HL-60 (cell line): Measurements from ENCODE around the gene ANKRD44.

ENCODE experiments used
- DNase-seq, 2 experiments: peaks; one replicate each; pipeline ENCODE4 v3.0.0-alpha.2; 2010 to 2020; ENCODE audit warnings: low read depth in 1 of 2, low spot score in 1 of 2
- H3K27ac ChIP-seq: fragments of 250-450 bp; sonication (Bioruptor Pico); replicated peaks from 2 replicates; pipeline ENCODE4 v1.5.1; 2020; ENCODE audit warnings: mild to moderate bottlenecking, moderate library complexity
- H3K27me3 ChIP-seq: fragments of 250-450 bp; sonication (Bioruptor Pico); 2 replicates; pipeline ENCODE4 v1.5.1; 2021; ENCODE audit warnings: mild to moderate bottlenecking, moderate library complexity; ENCODE audit not compliant: insufficient read depth, poor library complexity, severe bottlenecking
- H3K4me3 ChIP-seq: replicated peaks from 2 replicates; pipeline ENCODE4 v1.5.1; 2011; ENCODE audit warnings: mild to moderate bottlenecking, control low read depth, low read length; ENCODE audit not compliant: insufficient read depth
- GABPA ChIP-seq: IDR thresholded peaks from 2 replicates; pipeline ENCODE4 v1.6.1; 2012; ENCODE audit warnings: low read depth
- POLR2AphosphoS5 ChIP-seq: IDR thresholded peaks from 2 replicates; pipeline ENCODE4 v1.6.1; 2012; ENCODE audit warnings: low read depth
- SPI1 ChIP-seq: IDR thresholded peaks from 2 replicates; pipeline ENCODE4 v1.6.1; 2012; ENCODE audit warnings: low read depth, mild to moderate bottlenecking, borderline replicate concordance
- TF ChIP-seq, protein P1 (sequence below): IDR thresholded peaks from one replicate; pipeline ENCODE4 v1.5.1; 2011; ENCODE audit warnings: low read length, control low read depth, inconsistent platforms; ENCODE audit not compliant: insufficient read depth
- TF ChIP-seq, protein P2 (sequence below): IDR thresholded peaks from 2 replicates; pipeline ENCODE4 v1.6.1; 2012; ENCODE audit warnings: low read depth; ENCODE audit not compliant: insufficient replicate concordance

Gene ANKRD44

DNA sequence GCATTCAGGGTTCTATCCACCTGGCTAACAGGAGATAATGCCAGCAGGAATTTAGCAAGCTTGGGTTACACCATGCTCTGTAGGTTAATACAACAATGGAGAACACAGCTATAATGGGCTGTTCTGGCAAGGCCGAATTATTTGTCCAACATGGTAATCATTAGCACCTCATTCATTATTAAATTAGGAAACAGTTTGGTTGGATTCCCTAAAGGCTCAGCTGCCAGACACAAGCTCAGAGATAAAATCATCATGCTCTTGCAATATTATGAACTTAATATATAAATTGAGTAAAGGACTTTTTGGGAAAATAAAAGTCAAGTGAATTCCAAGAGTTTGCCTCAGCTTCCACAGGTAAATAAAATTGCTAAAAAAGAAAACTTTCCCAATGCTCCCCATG lies 166.4 kb downstream of the ANKRD44 start:
- H3K27ac ChIP-seq, result no peak overlapping the region
- H3K27me3 ChIP-seq, result no peaks in the 10 kb centered on the region
- no peak for DNase-seq
- no peak overlapping the region for H3K4me3 ChIP-seq
- TF ChIP-seq, protein P1, sequence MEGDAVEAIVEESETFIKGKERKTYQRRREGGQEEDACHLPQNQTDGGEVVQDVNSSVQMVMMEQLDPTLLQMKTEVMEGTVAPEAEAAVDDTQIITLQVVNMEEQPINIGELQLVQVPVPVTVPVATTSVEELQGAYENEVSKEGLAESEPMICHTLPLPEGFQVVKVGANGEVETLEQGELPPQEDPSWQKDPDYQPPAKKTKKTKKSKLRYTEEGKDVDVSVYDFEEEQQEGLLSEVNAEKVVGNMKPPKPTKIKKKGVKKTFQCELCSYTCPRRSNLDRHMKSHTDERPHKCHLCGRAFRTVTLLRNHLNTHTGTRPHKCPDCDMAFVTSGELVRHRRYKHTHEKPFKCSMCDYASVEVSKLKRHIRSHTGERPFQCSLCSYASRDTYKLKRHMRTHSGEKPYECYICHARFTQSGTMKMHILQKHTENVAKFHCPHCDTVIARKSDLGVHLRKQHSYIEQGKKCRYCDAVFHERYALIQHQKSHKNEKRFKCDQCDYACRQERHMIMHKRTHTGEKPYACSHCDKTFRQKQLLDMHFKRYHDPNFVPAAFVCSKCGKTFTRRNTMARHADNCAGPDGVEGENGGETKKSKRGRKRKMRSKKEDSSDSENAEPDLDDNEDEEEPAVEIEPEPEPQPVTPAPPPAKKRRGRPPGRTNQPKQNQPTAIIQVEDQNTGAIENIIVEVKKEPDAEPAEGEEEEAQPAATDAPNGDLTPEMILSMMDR, result no peak
- TF ChIP-seq GABPA (no peak), POLR2AphosphoS5 (no peak), SPI1 (no peak)
- TF ChIP-seq, protein P2, sequence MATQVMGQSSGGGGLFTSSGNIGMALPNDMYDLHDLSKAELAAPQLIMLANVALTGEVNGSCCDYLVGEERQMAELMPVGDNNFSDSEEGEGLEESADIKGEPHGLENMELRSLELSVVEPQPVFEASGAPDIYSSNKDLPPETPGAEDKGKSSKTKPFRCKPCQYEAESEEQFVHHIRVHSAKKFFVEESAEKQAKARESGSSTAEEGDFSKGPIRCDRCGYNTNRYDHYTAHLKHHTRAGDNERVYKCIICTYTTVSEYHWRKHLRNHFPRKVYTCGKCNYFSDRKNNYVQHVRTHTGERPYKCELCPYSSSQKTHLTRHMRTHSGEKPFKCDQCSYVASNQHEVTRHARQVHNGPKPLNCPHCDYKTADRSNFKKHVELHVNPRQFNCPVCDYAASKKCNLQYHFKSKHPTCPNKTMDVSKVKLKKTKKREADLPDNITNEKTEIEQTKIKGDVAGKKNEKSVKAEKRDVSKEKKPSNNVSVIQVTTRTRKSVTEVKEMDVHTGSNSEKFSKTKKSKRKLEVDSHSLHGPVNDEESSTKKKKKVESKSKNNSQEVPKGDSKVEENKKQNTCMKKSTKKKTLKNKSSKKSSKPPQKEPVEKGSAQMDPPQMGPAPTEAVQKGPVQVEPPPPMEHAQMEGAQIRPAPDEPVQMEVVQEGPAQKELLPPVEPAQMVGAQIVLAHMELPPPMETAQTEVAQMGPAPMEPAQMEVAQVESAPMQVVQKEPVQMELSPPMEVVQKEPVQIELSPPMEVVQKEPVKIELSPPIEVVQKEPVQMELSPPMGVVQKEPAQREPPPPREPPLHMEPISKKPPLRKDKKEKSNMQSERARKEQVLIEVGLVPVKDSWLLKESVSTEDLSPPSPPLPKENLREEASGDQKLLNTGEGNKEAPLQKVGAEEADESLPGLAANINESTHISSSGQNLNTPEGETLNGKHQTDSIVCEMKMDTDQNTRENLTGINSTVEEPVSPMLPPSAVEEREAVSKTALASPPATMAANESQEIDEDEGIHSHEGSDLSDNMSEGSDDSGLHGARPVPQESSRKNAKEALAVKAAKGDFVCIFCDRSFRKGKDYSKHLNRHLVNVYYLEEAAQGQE, result no peak

DNA sequence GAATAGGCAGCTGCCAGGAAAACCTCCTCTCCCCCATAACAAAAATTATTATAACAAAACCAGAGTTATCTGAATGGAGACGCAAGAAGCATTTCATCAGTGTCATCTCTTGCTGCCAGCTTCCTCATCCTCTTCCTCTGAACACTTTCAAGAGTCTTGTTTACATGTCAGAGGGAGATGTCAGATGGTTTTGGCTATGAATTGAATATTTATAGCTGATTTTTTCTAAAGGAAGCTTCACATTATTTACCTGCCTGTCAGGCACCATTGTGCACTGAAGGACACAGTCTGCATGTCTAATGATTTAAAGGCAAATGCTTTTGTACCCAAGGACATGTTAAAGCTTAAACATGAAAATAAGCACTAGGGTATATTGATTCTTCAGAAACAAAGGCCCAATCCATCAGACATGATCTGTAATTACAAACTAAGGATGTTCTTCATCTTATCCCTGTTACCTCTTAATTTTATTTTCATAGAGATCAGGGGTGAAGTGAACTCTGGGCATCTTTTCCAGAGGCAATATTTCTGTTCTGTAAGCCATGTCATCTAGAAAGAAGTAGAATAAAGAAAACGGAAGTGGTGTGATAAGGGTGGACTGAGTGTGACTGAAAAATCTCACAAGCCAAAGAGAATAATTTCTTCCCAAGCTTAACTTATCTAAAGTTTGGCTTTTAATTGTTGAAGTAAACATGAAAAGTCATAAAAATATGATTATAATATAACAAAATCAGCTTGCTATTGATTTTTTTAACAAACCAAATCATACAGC lies 168.7 kb downstream of the ANKRD44 start:
- Histone ChIP-seq H3K27ac (no peak overlapping the region), H3K4me3 (no peak overlapping the region), H3K27me3 (no peaks in the 10 kb centered on the region)
- TF ChIP-seq, protein P2, result no peak
- TF ChIP-seq SPI1, result peak; percentile 82
- DNase-seq, result no peak

DNA sequence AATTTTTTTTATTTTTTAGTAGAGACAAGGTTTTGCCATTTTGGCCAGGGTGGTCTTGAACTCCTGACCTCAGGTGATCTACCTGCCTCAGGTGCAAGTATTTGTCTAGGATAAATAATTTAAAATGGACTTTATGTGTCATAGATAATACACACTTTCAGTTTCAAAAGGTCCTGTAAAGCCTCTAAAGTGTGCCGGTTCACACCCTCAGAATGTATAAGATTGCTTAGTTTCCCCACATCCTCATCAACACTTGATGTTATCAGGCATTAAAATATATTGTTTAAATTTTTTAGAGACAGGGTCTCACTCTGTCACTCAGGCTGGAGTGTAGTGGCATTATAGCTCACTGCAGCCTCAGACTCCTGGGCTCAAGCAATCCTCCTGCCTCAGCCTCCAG lies 170.5 kb downstream of the ANKRD44 start:
- TF ChIP-seq SPI1, result no peak
- TF ChIP-seq, protein P2, result no peak
- TF ChIP-seq GABPA, result no peak
- TF ChIP-seq POLR2AphosphoS5, result no peak
- TF ChIP-seq, protein P1, result no peak
- DNase-seq, result no peak
- H3K27ac ChIP-seq, result no peak overlapping the region
- H3K27me3 ChIP-seq, result no peaks in the 10 kb centered on the region
- H3K4me3 ChIP-seq, result no peak overlapping the region
